ENCODE results near the gene SYMPK.

SYMPK gene

GRCh38 chr19:45770192-45771101 lies 92.5 kb downstream of the SYMPK start:
- peak; percentile 91 for DNase-seq (ENCODE audit: low read depth)
- peak overlapping the region; percentile 54 for H3K4me3 ChIP-seq (ENCODE audit: control insufficient read depth, low read depth, low read length)
- TF ChIP-seq, protein P1, sequence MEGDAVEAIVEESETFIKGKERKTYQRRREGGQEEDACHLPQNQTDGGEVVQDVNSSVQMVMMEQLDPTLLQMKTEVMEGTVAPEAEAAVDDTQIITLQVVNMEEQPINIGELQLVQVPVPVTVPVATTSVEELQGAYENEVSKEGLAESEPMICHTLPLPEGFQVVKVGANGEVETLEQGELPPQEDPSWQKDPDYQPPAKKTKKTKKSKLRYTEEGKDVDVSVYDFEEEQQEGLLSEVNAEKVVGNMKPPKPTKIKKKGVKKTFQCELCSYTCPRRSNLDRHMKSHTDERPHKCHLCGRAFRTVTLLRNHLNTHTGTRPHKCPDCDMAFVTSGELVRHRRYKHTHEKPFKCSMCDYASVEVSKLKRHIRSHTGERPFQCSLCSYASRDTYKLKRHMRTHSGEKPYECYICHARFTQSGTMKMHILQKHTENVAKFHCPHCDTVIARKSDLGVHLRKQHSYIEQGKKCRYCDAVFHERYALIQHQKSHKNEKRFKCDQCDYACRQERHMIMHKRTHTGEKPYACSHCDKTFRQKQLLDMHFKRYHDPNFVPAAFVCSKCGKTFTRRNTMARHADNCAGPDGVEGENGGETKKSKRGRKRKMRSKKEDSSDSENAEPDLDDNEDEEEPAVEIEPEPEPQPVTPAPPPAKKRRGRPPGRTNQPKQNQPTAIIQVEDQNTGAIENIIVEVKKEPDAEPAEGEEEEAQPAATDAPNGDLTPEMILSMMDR (IDR thresholded peaks at IDR 0.05; ENCODE audit: control insufficient read depth, insufficient read depth, low read depth, low read length, missing control alignments) = peak; percentile 83

GRCh38 chr19:45769821-45770191 lies 93.1 kb downstream of the SYMPK start:
- TF ChIP-seq, protein P1 (IDR thresholded peaks at IDR 0.05; ENCODE audit: control insufficient read depth, insufficient read depth, low read depth, low read length, missing control alignments) = no peak
- no peak for DNase-seq (ENCODE audit: low read depth)
- H3K4me3 ChIP-seq (ENCODE audit: control insufficient read depth, low read depth, low read length) = peak overlapping the region; percentile 54

GRCh38 chr19:45768984-45769782 lies 93.8 kb downstream of the SYMPK start, which contains the start of gene SIX5:
SIX5 (minus strand) TSS chr19:45769252; CDS start chr19:45768844, 408 bp downstream.
- peak; percentile 89 for DNase-seq (ENCODE audit: low read depth)
- peak within 1 kb of the TSS; percentile 57 for H3K4me3 ChIP-seq (ENCODE audit: control insufficient read depth, low read depth, low read length)
- TF ChIP-seq, protein P1 (IDR thresholded peaks at IDR 0.05; ENCODE audit: control insufficient read depth, insufficient read depth, low read depth, low read length, missing control alignments) = no peak

DNA sequence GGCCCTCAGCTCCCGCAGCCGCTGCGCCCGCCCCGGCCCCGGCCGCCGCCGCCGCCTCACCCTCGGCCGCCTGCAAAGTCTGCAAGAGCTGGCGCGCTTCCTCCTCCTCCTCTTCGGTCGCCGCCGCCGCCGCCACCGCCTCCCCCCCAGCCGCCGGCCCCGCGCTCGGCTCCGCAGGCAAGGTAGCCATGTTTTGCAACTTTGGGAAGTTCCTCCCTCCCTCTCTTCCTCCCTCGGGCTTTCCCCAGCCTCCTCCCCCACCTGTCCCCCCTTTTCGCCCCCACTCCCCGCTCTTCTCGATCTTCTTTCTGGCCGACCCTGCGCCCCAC lies 94.3 kb downstream of the SYMPK start:
- no peak for DNase-seq (ENCODE audit: low read depth)
- TF ChIP-seq, protein P1 (IDR thresholded peaks at IDR 0.05; ENCODE audit: control insufficient read depth, insufficient read depth, low read depth, low read length, missing control alignments) = no peak
- H3K4me3 ChIP-seq (ENCODE audit: control insufficient read depth, low read depth, low read length) = peak overlapping the region; percentile 57

- TF ChIP-seq, protein P1 (IDR thresholded peaks at IDR 0.05; ENCODE audit: control insufficient read depth, insufficient read depth, low read depth, low read length, missing control alignments) = no peak
- H3K4me3 ChIP-seq (ENCODE audit: control insufficient read depth, low read depth, low read length) = peak overlapping the region; percentile 57
- DNase-seq (ENCODE audit: low read depth) = no peak
These were observed 94.9 kb downstream of the SYMPK start for GRCh38 chr19:45767881-45768654.

- peak; percentile 57 for DNase-seq (ENCODE audit: low read depth)
- TF ChIP-seq, protein P1 (IDR thresholded peaks at IDR 0.05; ENCODE audit: control insufficient read depth, insufficient read depth, low read depth, low read length, missing control alignments) = no peak
- peak overlapping the region; percentile 57 for H3K4me3 ChIP-seq (ENCODE audit: control insufficient read depth, low read depth, low read length)
These were observed 95.5 kb downstream of the SYMPK start for GRCh38 chr19:45767410-45767880.
